Mucosa of stomach (tissue), 1 donor: ENCODE results near the gene EP400.

Experiments used
- H3K27me3 ChIP-seq: one replicate; pipeline ENCODE4 v1.7.0; 2013; ENCODE audit warnings: mild to moderate bottlenecking, low read length; ENCODE audit not compliant: control insufficient read depth, insufficient read depth
- H3K36me3 ChIP-seq: one replicate; pipeline ENCODE4 v1.7.0; 2013; ENCODE audit warnings: low read length; ENCODE audit not compliant: control insufficient read depth, insufficient read depth
- H3K4me1 ChIP-seq: one replicate; pipeline ENCODE4 v1.7.0; 2013; ENCODE audit warnings: mild to moderate bottlenecking, low read length; ENCODE audit not compliant: control insufficient read depth, insufficient read depth
- H3K4me3 ChIP-seq: one replicate; pipeline ENCODE4 v1.7.0; 2013; ENCODE audit warnings: low read length
- H3K9ac ChIP-seq: one replicate; pipeline ENCODE4 v1.7.0; 2013; ENCODE audit warnings: mild to moderate bottlenecking, low read length, moderate library complexity
- H3K9me3 ChIP-seq: one replicate; pipeline ENCODE4 v1.7.0; 2013; ENCODE audit warnings: mild to moderate bottlenecking, low read length, moderate library complexity; ENCODE audit not compliant: control insufficient read depth
- donor health status: Pancreatic carcinoma.

The EP400 gene

DNA sequence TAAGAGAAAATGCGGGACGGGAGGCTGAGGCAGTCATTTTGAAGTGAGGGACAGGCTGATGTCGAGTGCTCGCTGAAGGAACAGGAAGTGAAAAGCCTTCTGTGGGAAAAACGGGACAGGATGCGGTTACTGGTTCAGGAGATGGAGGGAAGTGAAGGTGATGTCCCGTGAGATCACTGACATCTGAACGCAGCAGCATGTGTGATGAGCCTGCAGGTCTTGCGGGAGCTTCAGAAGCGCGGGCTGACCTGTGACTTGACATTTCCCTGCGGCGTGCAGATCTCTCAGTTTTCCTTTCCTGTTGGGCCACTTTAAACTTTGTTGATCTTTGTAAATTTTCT, 116.6 kb downstream of the EP400 start:
- H3K4me1 ChIP-seq = no peaks in the 10 kb centered on the region
- H3K4me3 ChIP-seq = no peak overlapping the region
- no peaks in the 10 kb centered on the region for H3K36me3 ChIP-seq
- no peak overlapping the region for H3K9ac ChIP-seq
- H3K27me3 ChIP-seq = no peaks in the 10 kb centered on the region
- no peaks in the 10 kb centered on the region for H3K9me3 ChIP-seq

DNA sequence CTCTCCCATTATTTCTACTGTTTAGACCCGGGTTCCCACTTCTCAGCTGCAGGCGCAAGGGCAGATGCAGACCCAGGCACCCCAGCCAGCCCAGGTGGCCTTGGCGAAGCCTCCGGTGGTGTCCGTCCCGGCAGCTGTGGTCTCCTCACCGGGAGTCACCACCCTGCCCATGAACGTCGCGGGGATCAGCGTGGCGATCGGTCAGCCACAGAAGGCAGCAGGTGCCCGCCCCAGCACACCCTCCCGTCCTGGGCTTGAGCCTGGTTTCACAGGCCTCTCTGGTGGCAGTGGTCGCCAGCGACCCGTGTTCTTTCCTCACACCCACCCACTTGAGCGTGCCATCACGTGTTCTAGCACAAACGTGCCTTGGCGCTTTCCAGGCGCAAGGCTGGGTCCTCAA, 117.0 kb downstream of the EP400 start:
- Histone ChIP-seq H3K4me1 (no peaks in the 10 kb centered on the region), H3K27me3 (no peaks in the 10 kb centered on the region), H3K36me3 (no peaks in the 10 kb centered on the region), H3K9ac (no peak overlapping the region), H3K9me3 (no peaks in the 10 kb centered on the region), H3K4me3 (no peak overlapping the region)

DNA sequence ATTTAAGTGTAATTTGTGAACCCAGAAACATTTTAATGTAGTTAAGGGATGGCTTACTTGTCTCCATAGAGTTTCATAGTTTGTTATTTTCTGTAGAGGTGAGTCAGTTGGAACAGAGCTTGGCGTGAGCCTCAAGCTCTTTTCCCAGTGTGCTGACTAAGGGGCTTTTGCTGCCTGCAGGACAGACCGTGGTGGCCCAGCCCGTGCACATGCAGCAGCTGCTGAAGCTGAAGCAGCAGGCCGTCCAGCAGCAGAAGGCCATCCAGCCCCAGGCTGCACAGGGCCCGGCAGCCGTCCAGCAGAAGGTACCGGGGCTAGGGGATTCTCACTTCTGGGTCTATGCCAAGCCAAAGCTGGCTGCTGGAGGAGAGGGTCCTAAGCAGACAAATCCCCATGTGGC, 117.4 kb downstream of the EP400 start:
- no peaks in the 10 kb centered on the region for H3K9me3 ChIP-seq
- no peak overlapping the region for H3K9ac ChIP-seq
- H3K27me3 ChIP-seq = no peaks in the 10 kb centered on the region
- H3K36me3 ChIP-seq = no peaks in the 10 kb centered on the region
- no peak overlapping the region for H3K4me3 ChIP-seq
- no peaks in the 10 kb centered on the region for H3K4me1 ChIP-seq

DNA sequence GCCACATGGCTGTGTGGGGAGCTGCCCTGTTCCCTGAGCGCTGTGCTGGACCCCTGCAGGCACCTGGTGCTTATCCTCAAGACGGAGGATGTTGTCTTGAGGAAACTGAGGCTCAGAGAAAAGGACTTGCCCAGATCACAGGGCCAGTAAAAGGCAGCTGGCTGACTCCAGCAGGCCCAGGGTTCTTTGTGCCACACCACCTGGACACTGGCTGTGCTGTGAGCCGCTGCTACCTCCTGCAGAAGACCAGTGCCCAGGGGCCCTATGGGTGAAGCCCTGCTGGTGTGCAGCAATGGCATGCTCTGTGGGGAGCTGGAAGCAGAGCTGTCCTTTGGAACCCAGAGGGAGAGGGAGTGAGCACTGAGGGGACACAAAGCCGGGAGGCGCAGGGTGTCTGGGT, 118.5 kb downstream of the EP400 start:
- H3K36me3 ChIP-seq = no peaks in the 10 kb centered on the region

DNA sequence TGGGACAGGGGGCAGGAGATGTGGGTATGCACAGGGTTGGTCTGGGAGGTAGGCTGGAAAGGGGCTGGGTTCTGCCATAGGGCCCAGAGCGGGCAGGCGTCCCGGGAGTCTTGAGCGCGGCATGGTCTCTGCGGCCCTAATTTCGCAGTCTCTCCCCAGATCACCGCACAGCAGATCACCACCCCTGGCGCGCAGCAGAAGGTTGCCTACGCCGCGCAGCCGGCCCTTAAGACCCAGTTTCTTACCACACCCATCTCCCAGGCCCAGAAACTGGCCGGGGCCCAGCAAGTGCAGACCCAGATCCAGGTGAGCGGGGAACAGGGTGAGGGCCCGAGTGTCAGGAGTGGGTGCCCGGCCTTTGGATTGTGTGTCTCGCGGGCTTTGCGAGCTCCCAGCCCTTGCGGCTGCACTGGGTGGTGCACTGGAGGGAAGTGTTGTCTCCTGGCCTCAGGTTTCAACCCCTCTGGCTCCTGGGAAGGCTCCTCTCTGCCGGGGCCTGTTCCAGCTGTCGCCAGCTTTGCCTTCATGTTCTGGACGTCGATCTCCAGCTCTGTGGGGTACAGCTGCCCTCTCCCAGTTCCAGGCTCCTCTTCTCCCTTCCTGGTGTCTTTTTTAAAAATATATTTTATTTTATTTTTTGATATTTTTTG, 119.7 kb downstream of the EP400 start:
- Histone ChIP-seq H3K27me3 (no peaks in the 10 kb centered on the region), H3K4me1 (no peaks in the 10 kb centered on the region), H3K9ac (no peak overlapping the region), H3K9me3 (no peaks in the 10 kb centered on the region), H3K4me3 (no peak overlapping the region), H3K36me3 (no peaks in the 10 kb centered on the region)

More for the DNA sequence above, 118.5 kb downstream of the EP400 start:
- H3K4me1 ChIP-seq = no peaks in the 10 kb centered on the region
- H3K4me3 ChIP-seq = no peak overlapping the region
- no peak overlapping the region for H3K9ac ChIP-seq
- no peaks in the 10 kb centered on the region for H3K27me3 ChIP-seq
- no peaks in the 10 kb centered on the region for H3K9me3 ChIP-seq

DNA sequence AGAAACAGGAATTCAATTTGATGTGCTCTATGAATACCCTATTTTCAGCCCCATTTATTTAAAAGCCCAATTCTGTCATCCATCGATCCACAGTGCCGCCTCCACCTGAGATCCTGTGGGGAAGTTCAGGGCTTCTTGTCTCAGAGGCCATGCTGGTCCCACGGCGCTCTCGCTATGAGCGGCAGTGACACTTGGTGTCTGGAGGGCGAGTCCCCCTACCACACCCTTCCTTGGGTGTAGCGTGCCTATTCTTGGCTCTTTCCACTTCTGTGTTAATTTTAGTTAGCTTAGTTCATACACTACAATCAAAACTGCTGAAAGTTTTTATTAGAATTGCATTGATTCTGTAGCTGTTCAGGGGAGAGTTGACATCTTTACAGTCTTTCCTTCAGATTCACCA, 120.6 kb downstream of the EP400 start:
- Histone ChIP-seq H3K4me1 (no peaks in the 10 kb centered on the region), H3K36me3 (peaks cover 4% of the 10 kb centered on the region), H3K4me3 (no peak overlapping the region), H3K27me3 (no peaks in the 10 kb centered on the region), H3K9me3 (no peaks in the 10 kb centered on the region), H3K9ac (no peak overlapping the region)

DNA sequence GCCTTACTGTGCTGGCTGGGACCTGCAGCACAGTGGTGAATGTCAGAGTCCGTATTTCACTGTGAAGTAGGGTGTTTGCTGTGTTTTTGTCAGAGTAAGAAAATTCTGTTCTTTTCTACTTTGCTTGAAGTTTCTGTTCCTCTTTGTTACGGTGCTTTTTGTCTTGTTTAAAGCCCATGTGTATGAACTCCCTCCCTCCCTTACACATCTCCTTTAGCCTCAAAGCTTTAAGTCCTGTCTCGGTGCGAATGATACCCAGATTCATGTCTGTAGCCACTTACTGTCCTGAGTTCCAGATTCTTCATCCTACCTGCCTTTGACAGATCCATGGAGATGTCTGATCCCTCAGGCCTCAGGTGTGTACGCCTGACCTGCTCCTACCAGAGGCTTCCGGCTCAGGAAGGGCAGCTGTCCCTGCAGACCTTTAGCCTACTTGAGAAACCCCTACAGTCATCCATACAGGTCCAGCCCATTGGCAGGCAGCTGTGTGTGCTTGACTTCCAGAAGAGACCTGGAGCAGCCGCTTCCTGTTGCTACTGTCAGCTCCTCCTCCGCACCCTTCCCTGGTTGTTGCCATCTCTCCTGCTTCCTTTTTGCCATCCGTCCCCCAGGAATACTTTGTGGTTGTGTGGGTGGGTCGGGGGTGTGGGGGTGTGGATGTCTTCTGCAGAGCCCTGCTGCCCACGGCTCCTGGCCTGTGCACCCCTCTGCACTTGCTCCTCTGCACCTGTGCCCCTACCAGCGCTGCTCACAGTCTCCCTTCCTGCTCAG, 121.5 kb downstream of the EP400 start:
- no peaks in the 10 kb centered on the region for H3K9me3 ChIP-seq
- no peaks in the 10 kb centered on the region for H3K4me1 ChIP-seq
- no peak overlapping the region for H3K9ac ChIP-seq
- peaks cover 4% of the 10 kb centered on the region for H3K36me3 ChIP-seq
- H3K27me3 ChIP-seq = no peaks in the 10 kb centered on the region
- no peak overlapping the region for H3K4me3 ChIP-seq

DNA sequence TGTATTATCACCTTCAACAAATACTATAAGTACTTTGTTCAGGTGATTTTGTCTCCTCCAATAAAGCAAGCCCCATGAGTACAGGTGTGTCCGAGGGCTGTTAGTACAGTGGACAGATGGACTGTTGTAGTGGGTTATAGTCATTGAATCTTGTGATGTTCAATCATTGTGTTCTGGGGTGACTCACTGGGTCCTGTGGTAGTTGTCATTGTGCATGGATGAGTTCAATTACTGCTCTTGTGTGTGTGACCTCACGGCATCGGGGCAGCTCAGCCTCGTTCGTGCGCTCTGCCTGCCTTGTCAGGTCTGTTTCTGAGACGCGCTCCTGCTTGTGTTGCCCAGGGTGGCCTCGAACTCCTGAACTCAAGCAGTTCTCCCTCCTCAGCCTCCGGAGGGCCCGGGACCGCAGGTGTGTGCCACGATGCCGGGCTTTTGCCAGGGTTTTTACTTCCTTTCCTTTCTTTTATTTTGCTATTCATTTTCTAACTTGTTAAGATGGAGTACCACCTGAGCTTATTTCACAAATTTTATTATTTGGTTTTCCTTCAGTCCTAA, 122.2 kb downstream of the EP400 start:
- Histone ChIP-seq H3K9me3 (no peaks in the 10 kb centered on the region), H3K4me1 (no peaks in the 10 kb centered on the region), H3K36me3 (peaks cover 4% of the 10 kb centered on the region), H3K4me3 (no peak overlapping the region), H3K9ac (no peak overlapping the region), H3K27me3 (no peaks in the 10 kb centered on the region)

DNA sequence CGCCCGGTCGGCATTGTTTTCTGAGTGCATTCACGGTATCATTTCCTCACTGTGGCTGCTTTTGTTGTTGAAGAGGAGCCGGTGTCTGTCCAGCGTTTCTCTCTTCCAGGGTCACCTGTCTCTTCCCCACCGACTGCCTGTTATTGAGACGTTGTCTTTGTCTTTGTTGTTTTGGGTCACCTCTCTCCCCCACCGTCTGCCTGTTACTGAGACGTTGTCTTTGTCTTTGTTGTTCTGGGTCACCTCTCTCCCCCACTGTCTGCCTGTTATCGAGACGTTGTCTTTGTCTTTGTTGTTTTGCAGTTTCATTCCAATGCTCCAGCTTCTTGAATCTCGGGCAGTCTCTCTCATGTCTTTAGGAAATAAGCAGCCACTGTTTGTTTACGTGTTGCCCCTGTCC, 124.5 kb downstream of the EP400 start:
- H3K4me1 ChIP-seq = no peaks in the 10 kb centered on the region
- H3K9ac ChIP-seq = no peak overlapping the region
- H3K9me3 ChIP-seq = no peaks in the 10 kb centered on the region
- no peaks in the 10 kb centered on the region for H3K27me3 ChIP-seq
- no peak overlapping the region for H3K4me3 ChIP-seq
- peaks cover 4% of the 10 kb centered on the region for H3K36me3 ChIP-seq

DNA sequence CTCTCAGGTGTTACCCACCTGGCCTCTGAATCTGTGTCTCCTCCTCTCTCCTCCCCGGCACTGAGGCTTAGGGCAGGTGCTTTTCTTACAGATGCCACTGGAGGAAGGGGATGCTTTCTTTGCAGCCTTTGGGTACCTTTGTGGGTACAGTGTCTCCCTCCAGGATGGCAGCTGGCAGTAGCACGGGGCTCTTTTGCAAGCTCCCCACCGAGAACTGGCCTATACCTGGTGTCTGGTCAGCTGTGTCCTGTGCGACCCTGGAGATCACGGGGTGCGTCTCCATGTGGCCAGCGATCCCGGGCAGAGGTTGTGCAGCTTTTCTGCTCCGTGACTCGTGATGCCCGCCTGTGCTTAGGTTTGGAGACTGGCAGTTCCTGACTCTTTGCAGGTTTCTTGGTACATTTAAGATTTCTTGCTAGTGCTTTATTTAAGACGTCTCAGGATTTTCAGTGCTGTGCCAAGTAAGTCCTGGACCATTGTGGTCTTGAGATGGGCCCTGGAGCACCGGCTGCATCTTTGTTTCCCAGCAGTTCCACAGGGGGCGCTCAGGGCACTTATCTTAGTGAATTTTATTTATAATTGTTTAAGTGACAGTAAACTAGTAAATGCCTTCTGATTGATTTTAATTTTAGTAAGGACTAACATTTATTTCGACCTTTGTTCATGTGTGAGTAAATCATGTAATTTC, 125.4 kb downstream of the EP400 start:
- Histone ChIP-seq H3K27me3 (no peaks in the 10 kb centered on the region), H3K9me3 (no peaks in the 10 kb centered on the region), H3K9ac (no peak overlapping the region), H3K4me3 (no peak overlapping the region), H3K4me1 (no peaks in the 10 kb centered on the region), H3K36me3 (peaks cover 4% of the 10 kb centered on the region)

DNA sequence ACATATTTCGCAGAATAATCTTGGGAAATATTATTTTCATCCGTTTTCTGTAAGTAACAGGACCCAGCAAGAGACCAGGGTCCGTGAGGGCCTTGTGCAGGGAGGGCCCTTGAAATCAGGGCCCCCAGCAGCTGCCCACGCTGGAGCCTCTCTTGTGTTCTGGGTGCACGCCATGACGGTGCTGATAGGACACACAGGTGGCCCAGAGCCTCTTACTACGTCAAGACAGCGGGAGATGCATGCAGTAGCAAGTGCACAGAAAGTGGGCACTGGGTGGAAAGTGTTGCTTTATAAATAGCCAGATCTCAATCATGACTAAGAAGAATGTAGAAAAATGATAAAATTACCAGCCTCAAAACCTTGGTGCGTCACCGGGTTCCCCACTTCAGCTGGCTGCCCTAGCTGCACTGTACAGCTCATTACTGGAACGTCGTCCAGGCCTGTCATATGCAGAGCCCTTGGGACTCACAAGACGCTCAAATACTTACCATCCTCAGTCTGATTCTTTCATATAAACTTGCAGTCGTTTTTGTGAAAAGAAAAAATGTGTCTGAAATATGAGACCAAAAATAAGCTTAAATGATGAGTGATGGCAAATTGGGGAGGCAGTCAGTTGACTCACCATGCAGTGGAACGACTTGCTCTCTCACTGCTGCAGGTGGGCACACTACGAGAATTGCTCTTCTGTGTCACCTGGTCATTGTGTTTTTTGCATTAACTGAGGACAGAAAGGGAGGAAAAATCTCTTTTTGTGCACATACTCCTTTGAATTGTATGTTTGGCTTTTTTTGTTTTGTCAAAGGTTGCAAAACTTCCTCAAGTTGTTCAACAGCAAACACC, 126.2 kb downstream of the EP400 start:
- Histone ChIP-seq H3K27me3 (no peaks in the 10 kb centered on the region), H3K4me1 (no peaks in the 10 kb centered on the region), H3K9ac (no peak overlapping the region), H3K36me3 (peaks cover 4% of the 10 kb centered on the region), H3K4me3 (no peak overlapping the region), H3K9me3 (no peaks in the 10 kb centered on the region)
